Cerebellar cortex (tissue), 1 donor: ENCODE results near the gene KCNMA1.

Experiments used
- DNase-seq: peaks from one replicate; pipeline ENCODE4 v3.0.0-alpha.2; 2015; ENCODE audit warnings: low spot score

KCNMA1 gene

GRCh38 chr10:77208684-77209256, 428.8 kb downstream of the KCNMA1 start:
- no peak for DNase-seq

- DNase-seq, result no peak
Observed at GRCh38 chr10:77207828-77208185, 429.8 kb downstream of the KCNMA1 start.

GRCh38 chr10:77207182-77207827, 430.3 kb downstream of the KCNMA1 start:
- no peak for DNase-seq

GRCh38 chr10:77205135-77205534, 432.5 kb downstream of the KCNMA1 start:
- DNase-seq, result no peak

- DNase-seq, result no peak
Observed at GRCh38 chr10:77204171-77204570, 433.4 kb downstream of the KCNMA1 start.

- DNase-seq, result no peak
Observed at GRCh38 chr10:77202857-77203256, 434.8 kb downstream of the KCNMA1 start.

- DNase-seq, result no peak
Observed at GRCh38 chr10:77201135-77202106, 436.2 kb downstream of the KCNMA1 start.

GRCh38 chr10:77197544-77197943, 440.1 kb downstream of the KCNMA1 start:
- no peak for DNase-seq

GRCh38 chr10:77196614-77197013, 441.0 kb downstream of the KCNMA1 start:
- no peak for DNase-seq

- no peak for DNase-seq
Observed at GRCh38 chr10:77195101-77195500, 442.5 kb downstream of the KCNMA1 start.

GRCh38 chr10:77193001-77193400, 444.6 kb downstream of the KCNMA1 start:
- DNase-seq, result no peak

GRCh38 chr10:77192402-77192801, 445.2 kb downstream of the KCNMA1 start:
- no peak for DNase-seq

- DNase-seq, result no peak
Observed at GRCh38 chr10:77191324-77192049, 446.1 kb downstream of the KCNMA1 start.

GRCh38 chr10:77190291-77190690, 447.3 kb downstream of the KCNMA1 start:
- no peak for DNase-seq

- DNase-seq, result no peak
Observed at GRCh38 chr10:77189520-77189919, 448.1 kb downstream of the KCNMA1 start.

GRCh38 chr10:77189075-77189474, 448.5 kb downstream of the KCNMA1 start:
- no peak for DNase-seq

GRCh38 chr10:77188521-77188920, 449.1 kb downstream of the KCNMA1 start:
- no peak for DNase-seq

GRCh38 chr10:77188000-77188395, 449.6 kb downstream of the KCNMA1 start:
- DNase-seq, result no peak

GRCh38 chr10:77187376-77187999, 450.1 kb downstream of the KCNMA1 start:
- DNase-seq, result no peak

GRCh38 chr10:77186936-77187335, 450.7 kb downstream of the KCNMA1 start:
- DNase-seq, result no peak

- no peak for DNase-seq
Observed at GRCh38 chr10:77185696-77186095, 451.9 kb downstream of the KCNMA1 start.

- DNase-seq, result no peak
Observed at GRCh38 chr10:77182803-77183202, 454.8 kb downstream of the KCNMA1 start.
